A673 (cell line): ENCODE measurements around the gene KCNG2.

Experiments
- CTCF ChIP-seq: fragments of 300-800, 200-600 bp; sonication (generic); conservative IDR thresholded peaks from 2 replicates; pipeline ENCODE4 v1.5.1; 2017; ENCODE audit warnings: low read depth, mild to moderate bottlenecking, antibody characterized with exemption, low read length, moderate library complexity, mixed read lengths
- EZH2 ChIP-seq: fragments of 200-600 bp; sonication (generic); IDR thresholded peaks from 2 replicates; pipeline ENCODE4 v1.6.1; 2017; ENCODE audit warnings: borderline replicate concordance, low read depth, mild to moderate bottlenecking, mixed read lengths, antibody characterized with exemption, low read length; ENCODE audit not compliant: poor library complexity, severe bottlenecking

GRCh38 chr18:79932907-79933306 lies 135.2 kb downstream of the KCNG2 start:
- no peak for TF ChIP-seq CTCF
- no peak for TF ChIP-seq EZH2
